Measurements from ENCODE around the gene STK32C. TPM values are rescaled to one million over a fixed set of nuclear protein-coding genes. Genes with fewer than 3 reads are reported as not detected.
"Not testable (repeated sequence)": the region's sequence is repeated elsewhere in the genome, so short reads cannot be mapped to it uniquely, and the experiment has no call there.

The STK32C gene
- total RNA-seq, 1 donor from 2014 or later: 6.1 TPM

- no peak for DNase-seq
These were observed 27.7 kb downstream of the STK32C start for GRCh38 chr10:132279873-132280645.

- no peak for DNase-seq
These were observed 30.4 kb downstream of the STK32C start for GRCh38 chr10:132277311-132277741.

GRCh38 chr10:132276706-132277105 is 31.0 kb downstream of the STK32C start:
- no peak for DNase-seq

- no peak for DNase-seq
These were observed 31.5 kb downstream of the STK32C start for GRCh38 chr10:132276179-132276675.

DNA sequence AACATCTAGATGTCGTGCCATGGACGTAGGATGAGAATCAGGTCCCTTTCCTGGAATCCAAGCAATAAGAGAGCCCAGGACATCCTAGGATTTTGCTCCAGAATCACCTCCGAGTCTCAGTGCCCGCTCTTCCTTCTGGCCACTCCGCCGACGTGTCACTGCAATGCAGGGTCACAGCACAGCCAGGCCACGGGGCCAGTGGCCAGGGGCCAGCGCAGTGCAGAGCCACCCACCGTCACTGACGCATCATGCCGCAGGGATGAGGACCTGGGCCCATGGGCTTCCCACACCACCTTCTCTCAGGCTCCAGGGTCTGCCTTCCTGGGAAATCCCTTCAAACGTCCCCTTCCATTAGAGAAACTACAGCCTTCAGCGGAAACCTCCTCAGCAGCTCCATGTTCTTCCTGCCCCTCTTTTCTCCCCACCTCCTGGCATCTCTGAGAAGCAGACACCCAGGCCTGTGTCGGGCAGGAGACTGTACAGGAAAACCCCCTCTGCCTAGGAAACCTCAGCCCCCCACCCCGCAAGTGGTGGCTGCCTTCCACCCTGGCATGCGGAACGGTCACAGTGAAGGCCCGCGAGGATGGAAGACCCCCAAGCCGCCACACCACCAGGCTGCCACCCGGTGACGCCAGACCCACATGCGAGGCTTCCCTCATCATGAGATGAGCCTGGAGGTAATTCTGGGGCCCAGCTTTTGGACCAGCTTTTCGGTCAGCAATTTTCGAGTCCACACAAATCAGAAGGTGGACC is 32.1 kb downstream of the STK32C start:
- no peak for DNase-seq

DNA sequence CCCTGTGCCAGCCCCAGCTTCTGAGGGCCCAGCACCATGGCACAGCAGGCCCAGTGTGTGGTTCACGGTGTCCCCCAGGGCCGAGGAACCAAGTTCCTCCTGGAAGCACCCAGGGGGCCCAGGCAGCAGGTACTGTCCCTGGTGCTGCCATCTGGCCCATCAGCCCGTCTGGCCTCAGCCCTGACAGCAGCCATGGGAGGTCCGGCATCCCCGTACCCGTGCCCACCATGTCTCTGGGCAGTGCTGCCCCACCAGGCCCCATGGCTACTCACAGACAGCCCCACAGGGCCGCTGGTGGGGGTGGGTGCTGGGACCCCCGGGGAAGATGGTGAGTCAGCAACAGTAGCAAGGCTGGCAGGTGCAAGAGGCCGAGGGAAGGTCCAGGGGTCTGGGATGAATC is 32.8 kb downstream of the STK32C start:
- DNase-seq: no peak

- no peak for DNase-seq
These were observed 33.2 kb downstream of the STK32C start for GRCh38 chr10:132274581-132274980.

DNA sequence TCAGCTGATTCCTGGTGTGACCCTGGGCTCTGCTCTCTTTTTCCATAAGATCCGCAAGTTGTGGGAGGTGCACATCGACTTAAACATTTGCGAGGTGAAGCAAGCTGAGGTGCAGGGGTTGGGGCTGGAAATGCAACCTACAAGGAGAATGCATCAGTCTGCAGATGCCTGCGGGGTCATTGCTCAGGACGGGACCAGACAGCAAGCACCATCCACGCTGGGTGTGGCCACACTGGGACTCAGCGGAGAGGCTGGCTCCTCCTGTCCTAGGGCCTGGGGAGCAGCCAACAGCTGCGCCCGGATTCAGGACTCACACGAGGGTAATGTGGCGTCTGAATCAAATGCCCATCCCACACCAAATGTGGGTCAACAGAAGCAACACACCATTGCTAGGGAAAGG is 33.8 kb downstream of the STK32C start:
- no peak for DNase-seq

DNA sequence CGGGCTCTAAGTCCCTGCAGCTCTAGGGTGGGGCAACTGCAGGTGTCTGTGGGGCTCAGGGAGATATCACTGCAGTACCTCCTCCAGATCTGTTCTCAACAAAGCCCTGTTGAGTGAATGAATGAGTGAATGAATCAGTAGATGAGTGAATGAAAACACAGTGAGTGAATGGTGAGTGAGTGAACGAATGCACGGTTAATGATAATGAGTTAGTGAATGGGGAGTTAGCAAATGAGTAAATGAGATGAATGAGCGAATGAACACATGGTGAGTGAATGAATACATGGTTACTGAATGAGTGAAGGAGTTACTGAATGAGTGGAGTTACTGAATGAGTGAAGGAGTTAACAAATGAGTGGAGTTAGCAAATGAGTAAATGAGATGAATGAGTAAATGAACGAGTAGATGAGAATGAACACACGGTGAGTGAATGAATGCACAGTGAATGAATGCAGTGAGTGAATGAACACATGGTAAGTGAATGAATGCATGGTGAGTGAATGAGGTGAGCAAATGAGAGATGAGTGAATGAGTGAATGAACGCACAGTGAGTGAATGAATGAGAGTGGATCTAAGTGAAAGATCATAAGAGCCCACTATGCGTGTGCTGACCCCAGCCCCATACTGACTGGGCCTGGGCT is 34.3 kb downstream of the STK32C start:
- no peak for DNase-seq

GRCh38 chr10:132272231-132272971 is 35.3 kb downstream of the STK32C start:
- no peak for DNase-seq

GRCh38 chr10:132271458-132272230 is 36.1 kb downstream of the STK32C start:
- no peak for DNase-seq

DNA sequence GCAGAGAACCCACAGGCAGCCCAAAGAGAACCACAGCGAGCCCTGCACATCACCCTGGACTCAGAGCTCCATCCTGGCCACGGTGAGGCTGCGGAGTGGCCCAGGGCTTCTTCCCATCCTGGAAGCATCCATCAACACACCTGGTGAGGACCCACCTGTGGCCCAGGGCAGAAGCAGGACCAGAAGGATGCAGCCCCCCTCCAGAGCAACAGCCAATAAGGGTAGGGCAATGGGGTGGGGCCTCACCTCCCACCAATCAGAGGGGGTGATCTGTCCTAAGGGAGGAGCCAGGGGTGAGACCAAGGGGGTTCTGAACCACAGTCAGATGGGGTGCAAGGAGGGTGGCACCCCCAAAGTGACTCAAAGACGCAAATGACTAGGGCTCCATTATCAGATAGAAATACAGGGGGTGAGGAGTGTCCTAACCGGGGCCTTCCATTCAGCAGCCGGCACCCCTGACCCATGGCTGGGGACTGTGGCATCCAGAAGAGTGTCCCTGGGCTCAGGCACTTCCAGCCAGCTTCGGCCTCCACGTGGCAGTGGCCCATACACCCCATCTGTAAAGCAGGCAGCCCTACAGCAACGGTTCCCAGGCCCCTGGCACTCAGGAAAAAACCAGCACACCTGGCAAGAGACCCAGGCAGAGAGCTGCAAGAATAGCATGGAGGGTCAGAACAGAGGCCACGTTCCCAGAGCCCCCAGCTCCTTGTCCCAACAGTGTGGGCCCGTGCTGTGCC is 36.9 kb downstream of the STK32C start:
- DNase-seq: no peak

GRCh38 chr10:132270256-132270655 is 37.5 kb downstream of the STK32C start:
- no peak for DNase-seq

GRCh38 chr10:132269266-132270230 is 38.2 kb downstream of the STK32C start:
- DNase-seq: no peak

DNA sequence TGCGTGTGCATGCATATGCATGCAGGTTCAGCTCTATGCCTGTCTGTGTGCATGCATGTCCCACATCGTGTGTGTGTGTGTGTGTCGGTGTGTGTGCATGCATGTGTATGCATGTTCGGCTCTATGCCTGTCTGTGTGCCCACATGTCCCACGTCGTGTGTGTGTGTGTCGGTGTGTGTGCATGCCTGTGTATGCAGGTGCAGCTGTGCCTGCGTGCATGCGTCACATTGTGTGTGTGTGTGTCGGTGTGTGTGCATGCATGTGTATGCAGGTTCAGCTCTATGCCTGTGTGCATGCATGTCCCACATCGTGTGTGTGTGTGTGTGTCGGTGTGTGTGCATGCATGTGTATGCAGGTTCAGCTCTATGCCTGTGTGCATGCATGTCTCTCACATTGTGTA is 39.8 kb downstream of the STK32C start:
- not testable (repeated sequence) for DNase-seq

- DNase-seq: no peak
These were observed 41.1 kb downstream of the STK32C start for GRCh38 chr10:132266594-132267161.

DNA sequence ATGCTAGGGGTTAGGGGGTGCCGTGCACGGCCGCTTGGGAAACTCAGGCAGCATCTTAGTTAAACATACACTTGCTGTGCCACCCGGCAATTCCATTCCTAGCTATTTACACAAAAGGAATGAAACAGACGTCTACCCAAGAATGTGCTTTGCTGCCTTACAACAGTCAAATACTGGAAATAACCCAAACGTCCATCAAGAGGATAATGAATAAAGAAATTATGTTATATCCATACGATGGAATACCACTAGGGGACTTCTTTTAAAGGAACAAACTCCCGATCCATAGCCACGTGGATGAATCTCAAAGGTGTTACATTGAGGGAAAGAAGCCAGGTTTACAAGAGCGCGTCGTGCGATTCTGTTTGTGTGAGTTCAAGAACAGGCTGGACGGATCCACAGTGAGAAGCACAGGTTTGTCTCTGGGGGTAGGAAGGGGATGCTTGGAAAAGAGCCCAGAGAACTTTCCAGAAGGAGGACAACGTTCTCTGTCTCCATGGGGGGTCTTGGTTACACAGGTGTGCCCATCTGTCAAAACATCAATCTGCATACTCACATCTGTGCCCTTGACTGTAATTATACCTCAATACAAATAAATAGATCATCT is 41.8 kb downstream of the STK32C start:
- DNase-seq: no peak

GRCh38 chr10:132264966-132265889 is 42.5 kb downstream of the STK32C start:
- DNase-seq: no peak

Measured in dermis blood vessel endothelial cell (primary cell).